Measurements from ENCODE around the gene MAU2.

MAU2 gene

DNA sequence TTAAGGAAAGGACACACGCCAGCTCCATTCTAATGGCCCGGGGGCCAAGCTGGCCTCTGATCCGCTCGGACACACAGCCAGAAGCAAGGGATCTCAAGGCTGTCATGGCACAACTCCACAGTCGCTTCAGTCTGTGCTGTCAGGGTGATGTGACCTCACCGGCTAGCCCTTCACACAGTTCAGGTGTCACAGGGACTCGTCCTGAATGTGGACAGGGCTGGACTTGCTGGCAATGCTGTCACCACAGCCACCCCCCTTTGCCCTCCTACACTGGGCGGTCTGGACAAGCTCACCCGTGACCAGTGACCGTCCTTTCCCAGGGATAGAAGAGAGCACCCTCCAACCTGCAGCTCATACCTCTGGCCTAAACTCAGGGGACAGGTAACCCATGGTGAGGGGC, 15.6 kb upstream of the MAU2 start:
- no peak for DNase-seq (ENCODE audit: extremely low spot score)
- TF ChIP-seq CTCF (IDR thresholded peaks at IDR 0.05; ENCODE audit: control extremely low read depth, extremely low read depth, low read depth, missing control alignments): no peak
- ChIA-PET CTCF (interaction anchor here (1.3 to 3.6 kb wide), 2 partner anchors 10 to 246 kb away, joined by 3 to 11 read pairs; no protein-coding TSS in a partner anchor), POLR2A (no interaction called here)

GRCh38 chr19:19305696-19306095, 14.9 kb upstream of the MAU2 start:
- no peak for DNase-seq (ENCODE audit: extremely low spot score)
- CTCF ChIA-PET: interaction anchor here (1.3 to 3.6 kb wide), 2 partner anchors 10 to 246 kb away, joined by 3 to 11 read pairs; no protein-coding TSS in a partner anchor
- POLR2A ChIA-PET: no interaction called here
- TF ChIP-seq CTCF (IDR thresholded peaks at IDR 0.05; ENCODE audit: control extremely low read depth, extremely low read depth, low read depth, missing control alignments): no peak

GRCh38 chr19:19306191-19306590, 14.4 kb upstream of the MAU2 start:
- ChIA-PET POLR2A (no interaction called here), CTCF (interaction anchor here (1.3 to 3.6 kb wide), 2 partner anchors 9 to 245 kb away, joined by 3 to 11 read pairs; no protein-coding TSS in a partner anchor)
- DNase-seq (ENCODE audit: extremely low spot score): no peak
- no peak for TF ChIP-seq CTCF (IDR thresholded peaks at IDR 0.05; ENCODE audit: control extremely low read depth, extremely low read depth, low read depth, missing control alignments)

- TF ChIP-seq CTCF (IDR thresholded peaks at IDR 0.05; ENCODE audit: control extremely low read depth, extremely low read depth, low read depth, missing control alignments): no peak
- ChIA-PET CTCF (no interaction called here), POLR2A (no interaction called here)
- DNase-seq (ENCODE audit: extremely low spot score): no peak
Observed at GRCh38 chr19:19308373-19308772, 12.3 kb upstream of the MAU2 start.

DNA sequence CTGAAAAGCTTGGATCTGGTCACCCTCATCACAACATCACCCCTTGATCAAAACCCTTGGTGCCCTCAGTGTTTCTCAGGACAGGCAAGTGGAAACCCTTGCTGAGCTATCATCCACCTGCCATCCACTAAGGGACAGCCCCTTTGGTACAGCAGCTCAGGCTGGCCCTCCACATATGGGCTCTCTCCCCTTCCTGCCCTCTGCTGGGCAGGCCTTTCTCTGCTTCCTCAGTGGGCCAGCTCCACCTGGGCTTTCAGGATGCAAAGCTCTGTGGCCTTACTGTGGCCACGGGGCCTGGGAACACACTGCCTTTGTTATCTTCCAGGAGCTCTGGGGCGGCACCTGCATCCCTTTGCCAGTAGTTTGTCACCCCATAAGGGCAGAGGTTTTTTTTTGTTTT, 5.2 kb upstream of the MAU2 start:
- ChIA-PET CTCF (interaction anchor here (1.3 to 2.2 kb wide), 4 partner anchors 10 to 175 kb away, joined by 4 to 11 read pairs (median 8); no protein-coding TSS in a partner anchor), POLR2A (no interaction called here)
- TF ChIP-seq CTCF (IDR thresholded peaks at IDR 0.05; ENCODE audit: control extremely low read depth, extremely low read depth, low read depth, missing control alignments): no peak
- no peak for DNase-seq (ENCODE audit: extremely low spot score)

- no peak for DNase-seq (ENCODE audit: extremely low spot score)
- TF ChIP-seq CTCF (IDR thresholded peaks at IDR 0.05; ENCODE audit: control extremely low read depth, extremely low read depth, low read depth, missing control alignments): no peak
- CTCF ChIA-PET: interaction anchor here (1.3 to 2.2 kb wide), 4 partner anchors 9 to 174 kb away, joined by 4 to 11 read pairs (median 8); no protein-coding TSS in a partner anchor
- POLR2A ChIA-PET: interaction anchor here (0.6 kb wide), 1 partner anchor 11 kb away, joined by 6 read pairs; no protein-coding TSS in a partner anchor
Observed at GRCh38 chr19:19316082-19316481, 4.5 kb upstream of the MAU2 start.
